ENCODE results near the gene SAFB2.

The SAFB2 gene

DNA sequence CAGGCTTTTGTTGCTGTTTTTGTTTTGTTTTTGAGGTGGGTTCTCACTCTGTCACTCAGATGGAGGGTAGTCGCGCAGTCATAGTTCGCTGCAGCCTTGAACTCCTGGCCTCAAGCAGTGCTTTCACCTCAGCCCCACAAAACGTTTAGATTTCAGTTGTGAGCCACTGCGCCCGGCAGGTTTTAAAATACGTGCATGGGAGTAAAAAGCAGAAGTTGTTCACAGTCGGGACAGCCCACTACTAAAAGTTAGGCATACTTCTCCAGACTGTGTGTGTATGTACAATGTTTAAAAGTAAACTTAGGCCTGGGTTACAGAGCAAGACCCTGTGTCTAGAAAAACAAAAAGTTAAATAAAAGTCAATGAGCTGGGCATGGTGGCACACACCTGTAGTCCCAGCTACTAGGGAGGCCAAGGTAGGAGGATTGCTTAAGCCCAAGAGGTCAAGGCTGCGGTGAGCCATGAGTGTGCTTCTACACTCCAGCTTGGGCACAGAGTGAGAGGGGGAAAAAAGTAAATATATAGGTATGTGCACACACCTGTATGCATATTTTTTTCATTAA lies 6.4 kb upstream of the SAFB2 start:
- Histone ChIP-seq H3K9ac (ENCODE audit: low read length) (no peak overlapping the region), H3K4me3 (ENCODE audit: low read length) (no peak overlapping the region), H3K27ac (ENCODE audit: low read depth, low read length) (no peak overlapping the region), H3K4me1 (ENCODE audit: control insufficient read depth, insufficient read depth, low read length) (peaks cover 36% of the 10 kb centered on the region), H3K36me3 (ENCODE audit: control insufficient read depth, insufficient read depth, low read length) (peaks cover 11% of the 10 kb centered on the region), H3K27me3 (ENCODE audit: control insufficient read depth, insufficient read depth, low read length) (no peaks in the 10 kb centered on the region)

GRCh38 chr19:5628461-5628860 lies 5.9 kb upstream of the SAFB2 start:
- Histone ChIP-seq H3K27me3 (ENCODE audit: control insufficient read depth, insufficient read depth, low read length) (no peaks in the 10 kb centered on the region), H3K4me3 (ENCODE audit: low read length) (no peak overlapping the region), H3K36me3 (ENCODE audit: control insufficient read depth, insufficient read depth, low read length) (peaks cover 11% of the 10 kb centered on the region), H3K9ac (ENCODE audit: low read length) (no peak overlapping the region), H3K27ac (ENCODE audit: low read depth, low read length) (no peak overlapping the region), H3K4me1 (ENCODE audit: control insufficient read depth, insufficient read depth, low read length) (peaks cover 36% of the 10 kb centered on the region)

GRCh38 chr19:5627395-5627904 lies 4.9 kb upstream of the SAFB2 start:
- peaks cover 11% of the 10 kb centered on the region for H3K36me3 ChIP-seq (ENCODE audit: control insufficient read depth, insufficient read depth, low read length)
- H3K4me1 ChIP-seq (ENCODE audit: control insufficient read depth, insufficient read depth, low read length): peaks cover 29% of the 10 kb centered on the region

GRCh38 chr19:5625641-5626040 lies 3.1 kb upstream of the SAFB2 start:
- H3K36me3 ChIP-seq (ENCODE audit: control insufficient read depth, insufficient read depth, low read length): peaks cover 14% of the 10 kb centered on the region
- H3K9ac ChIP-seq (ENCODE audit: low read length): no peak overlapping the region
- H3K4me1 ChIP-seq (ENCODE audit: control insufficient read depth, insufficient read depth, low read length): peaks cover 33% of the 10 kb centered on the region
- H3K4me3 ChIP-seq (ENCODE audit: low read length): no peak overlapping the region
- no peaks in the 10 kb centered on the region for H3K27me3 ChIP-seq (ENCODE audit: control insufficient read depth, insufficient read depth, low read length)
- H3K27ac ChIP-seq (ENCODE audit: low read depth, low read length): no peak overlapping the region

More at GRCh38 chr19:5627395-5627904, 4.9 kb upstream of the SAFB2 start:
- H3K27ac ChIP-seq (ENCODE audit: low read depth, low read length): no peak overlapping the region
- H3K4me3 ChIP-seq (ENCODE audit: low read length): no peak overlapping the region
- H3K9ac ChIP-seq (ENCODE audit: low read length): no peak overlapping the region
- H3K27me3 ChIP-seq (ENCODE audit: control insufficient read depth, insufficient read depth, low read length): no peaks in the 10 kb centered on the region

- H3K36me3 ChIP-seq (ENCODE audit: control insufficient read depth, insufficient read depth, low read length): peaks cover 14% of the 10 kb centered on the region
Measured at GRCh38 chr19:5624741-5625278, 2.2 kb upstream of the SAFB2 start.

GRCh38 chr19:5624018-5624663 lies 1.6 kb upstream of the SAFB2 start:
- no peaks in the 10 kb centered on the region for H3K27me3 ChIP-seq (ENCODE audit: control insufficient read depth, insufficient read depth, low read length)
- peak overlapping the region; percentile 97 for H3K27ac ChIP-seq (ENCODE audit: low read depth, low read length)
- H3K36me3 ChIP-seq (ENCODE audit: control insufficient read depth, insufficient read depth, low read length): peaks cover 14% of the 10 kb centered on the region
- H3K4me3 ChIP-seq (ENCODE audit: low read length): peak overlapping the region; percentile 96
- H3K4me1 ChIP-seq (ENCODE audit: control insufficient read depth, insufficient read depth, low read length): peaks cover 39% of the 10 kb centered on the region
- H3K9ac ChIP-seq (ENCODE audit: low read length): peak overlapping the region; percentile 97

More at GRCh38 chr19:5624741-5625278, 2.2 kb upstream of the SAFB2 start:
- H3K9ac ChIP-seq (ENCODE audit: low read length): no peak overlapping the region
- no peak overlapping the region for H3K27ac ChIP-seq (ENCODE audit: low read depth, low read length)
- peak overlapping the region; percentile 96 for H3K4me3 ChIP-seq (ENCODE audit: low read length)
- H3K4me1 ChIP-seq (ENCODE audit: control insufficient read depth, insufficient read depth, low read length): peaks cover 39% of the 10 kb centered on the region
- H3K27me3 ChIP-seq (ENCODE audit: control insufficient read depth, insufficient read depth, low read length): no peaks in the 10 kb centered on the region

DNA sequence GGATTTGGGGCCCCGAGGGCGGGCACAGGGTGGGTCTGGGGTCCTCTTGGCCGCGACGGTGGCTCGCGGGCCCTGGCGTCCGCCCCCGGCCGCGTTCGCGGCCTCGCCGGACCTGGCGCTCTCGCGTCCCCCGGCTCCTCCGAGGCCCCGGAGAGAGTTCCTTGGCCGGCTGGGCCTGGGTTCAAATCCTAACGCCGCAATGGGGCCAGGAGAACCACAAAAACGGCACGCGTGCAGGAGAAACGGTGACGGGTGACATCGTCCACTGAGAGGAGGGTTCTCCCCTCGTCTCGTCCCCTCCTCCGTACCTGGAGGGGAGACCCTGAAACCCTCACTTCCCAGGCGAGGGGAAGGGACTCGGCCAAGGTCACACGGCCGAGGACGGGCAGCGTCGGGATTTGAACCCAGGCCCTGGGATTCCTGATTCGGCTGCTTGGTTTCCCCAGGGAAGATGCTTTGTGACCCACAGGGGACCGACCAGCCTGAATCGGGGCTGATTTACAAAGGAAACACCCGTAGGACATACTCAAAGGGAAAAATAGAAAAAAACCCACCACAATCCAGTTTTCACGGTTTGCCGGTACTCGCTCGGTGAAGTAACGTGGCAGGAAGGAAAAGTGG lies 931 bp upstream of the SAFB2 start:
- H3K36me3 ChIP-seq (ENCODE audit: control insufficient read depth, insufficient read depth, low read length): peaks cover 13% of the 10 kb centered on the region
- peak overlapping the region; percentile 96 for H3K4me3 ChIP-seq (ENCODE audit: low read length)
- H3K4me1 ChIP-seq (ENCODE audit: control insufficient read depth, insufficient read depth, low read length): peaks cover 36% of the 10 kb centered on the region
- peak overlapping the region; percentile 97 for H3K9ac ChIP-seq (ENCODE audit: low read length)
- peak overlapping the region; percentile 97 for H3K27ac ChIP-seq (ENCODE audit: low read depth, low read length)
- no peaks in the 10 kb centered on the region for H3K27me3 ChIP-seq (ENCODE audit: control insufficient read depth, insufficient read depth, low read length)

- Histone ChIP-seq H3K27me3 (ENCODE audit: control insufficient read depth, insufficient read depth, low read length) (no peaks in the 10 kb centered on the region), H3K36me3 (ENCODE audit: control insufficient read depth, insufficient read depth, low read length) (peaks cover 14% of the 10 kb centered on the region), H3K27ac (ENCODE audit: low read depth, low read length) (peak overlapping the region; percentile 97), H3K4me3 (ENCODE audit: low read length) (peak overlapping the region; percentile 94), H3K4me1 (ENCODE audit: control insufficient read depth, insufficient read depth, low read length) (peaks cover 33% of the 10 kb centered on the region), H3K9ac (ENCODE audit: low read length) (peak overlapping the region; percentile 83)
Measured at GRCh38 chr19:5621945-5622464, 571 bp downstream of the SAFB2 start.

DNA sequence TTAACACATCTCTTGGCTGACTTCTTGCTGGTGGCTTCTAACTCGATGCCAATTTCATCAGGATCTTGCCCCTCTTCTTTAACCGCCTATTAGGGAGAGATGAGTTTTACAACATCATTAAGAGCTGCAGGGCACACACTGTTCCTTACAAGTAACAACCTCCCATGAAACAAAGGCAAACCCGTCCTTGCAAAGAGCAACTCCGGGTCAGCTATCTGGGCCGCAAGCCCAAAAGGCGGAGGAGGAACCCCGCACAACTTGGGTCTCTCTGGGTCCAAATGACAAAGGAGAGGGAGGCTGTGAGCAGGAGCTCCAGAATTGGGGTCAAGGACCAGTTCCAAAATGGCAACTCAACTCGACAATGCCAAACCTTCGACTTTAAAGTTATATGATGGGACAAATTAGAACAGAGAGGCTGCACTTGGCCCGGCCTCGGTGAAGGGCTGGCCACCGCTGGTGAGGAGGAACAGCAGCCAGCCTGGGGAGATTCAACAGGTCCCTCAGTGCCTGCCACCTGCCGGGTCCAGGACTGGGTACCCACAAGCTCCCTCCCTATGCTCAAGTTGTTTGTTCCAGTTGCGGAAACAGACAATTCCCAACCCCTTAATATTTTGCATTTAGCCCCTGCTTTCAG lies 1.1 kb downstream of the SAFB2 start:
- Histone ChIP-seq H3K9ac (ENCODE audit: low read length) (peak overlapping the region; percentile 83), H3K27me3 (ENCODE audit: control insufficient read depth, insufficient read depth, low read length) (no peaks in the 10 kb centered on the region), H3K4me3 (ENCODE audit: low read length) (peak overlapping the region; percentile 94), H3K4me1 (ENCODE audit: control insufficient read depth, insufficient read depth, low read length) (peaks cover 33% of the 10 kb centered on the region), H3K36me3 (ENCODE audit: control insufficient read depth, insufficient read depth, low read length) (peaks cover 9% of the 10 kb centered on the region), H3K27ac (ENCODE audit: low read depth, low read length) (peak overlapping the region; percentile 97)

DNA sequence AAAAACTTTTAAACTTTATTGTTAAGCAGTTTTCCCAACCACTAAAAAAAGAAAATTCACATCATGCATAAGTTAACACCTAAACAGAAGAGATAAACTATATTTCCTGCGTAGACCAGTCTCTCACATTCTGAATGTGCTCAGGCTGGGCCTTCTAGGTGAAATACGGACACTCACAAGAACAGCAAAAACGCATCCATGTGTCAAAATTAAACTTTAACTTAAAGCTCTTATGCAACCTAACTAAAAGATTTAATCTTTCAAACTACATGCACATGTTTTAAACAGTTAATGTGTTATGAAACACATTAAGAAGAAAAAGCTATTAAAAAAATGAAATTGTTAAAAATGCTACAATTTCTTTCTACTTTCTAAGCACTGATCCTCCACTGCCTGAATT lies 2.6 kb downstream of the SAFB2 start:
- Histone ChIP-seq H3K9ac (ENCODE audit: low read length) (no peak overlapping the region), H3K4me1 (ENCODE audit: control insufficient read depth, insufficient read depth, low read length) (peaks cover 20% of the 10 kb centered on the region), H3K4me3 (ENCODE audit: low read length) (no peak overlapping the region), H3K27me3 (ENCODE audit: control insufficient read depth, insufficient read depth, low read length) (no peaks in the 10 kb centered on the region), H3K27ac (ENCODE audit: low read depth, low read length) (no peak overlapping the region), H3K36me3 (ENCODE audit: control insufficient read depth, insufficient read depth, low read length) (peaks cover 18% of the 10 kb centered on the region)

- H3K27ac ChIP-seq (ENCODE audit: low read depth, low read length): no peak overlapping the region
- peaks cover 28% of the 10 kb centered on the region for H3K36me3 ChIP-seq (ENCODE audit: control insufficient read depth, insufficient read depth, low read length)
- no peak overlapping the region for H3K9ac ChIP-seq (ENCODE audit: low read length)
Measured at GRCh38 chr19:5618591-5618990, 4.0 kb downstream of the SAFB2 start.

GRCh38 chr19:5617080-5617479 lies 5.5 kb downstream of the SAFB2 start:
- no peak overlapping the region for H3K9ac ChIP-seq (ENCODE audit: low read length)
- peaks cover 41% of the 10 kb centered on the region for H3K36me3 ChIP-seq (ENCODE audit: control insufficient read depth, insufficient read depth, low read length)
- H3K4me3 ChIP-seq (ENCODE audit: low read length): no peak overlapping the region
- peaks cover 16% of the 10 kb centered on the region for H3K4me1 ChIP-seq (ENCODE audit: control insufficient read depth, insufficient read depth, low read length)
- H3K27me3 ChIP-seq (ENCODE audit: control insufficient read depth, insufficient read depth, low read length): no peaks in the 10 kb centered on the region
- H3K27ac ChIP-seq (ENCODE audit: low read depth, low read length): no peak overlapping the region

More at GRCh38 chr19:5618591-5618990, 4.0 kb downstream of the SAFB2 start:
- H3K4me1 ChIP-seq (ENCODE audit: control insufficient read depth, insufficient read depth, low read length): peaks cover 16% of the 10 kb centered on the region
- no peaks in the 10 kb centered on the region for H3K27me3 ChIP-seq (ENCODE audit: control insufficient read depth, insufficient read depth, low read length)
- H3K4me3 ChIP-seq (ENCODE audit: low read length): no peak overlapping the region
